Activated T-helper 1 cell treated with Interleukin-2 at 50 U/mL for 16 hours (primary cell): Measurements from ENCODE around the gene SCIN.
"Not testable (repeated sequence)": the region's sequence is repeated elsewhere in the genome, so short reads cannot be mapped to it uniquely, and the experiment has no call there.

Source experiments
- DNase-seq: peaks from one replicate; pipeline ENCODE4 v3.0.0-alpha.2; 2020; ENCODE audit warnings: low read depth

SCIN gene

DNA sequence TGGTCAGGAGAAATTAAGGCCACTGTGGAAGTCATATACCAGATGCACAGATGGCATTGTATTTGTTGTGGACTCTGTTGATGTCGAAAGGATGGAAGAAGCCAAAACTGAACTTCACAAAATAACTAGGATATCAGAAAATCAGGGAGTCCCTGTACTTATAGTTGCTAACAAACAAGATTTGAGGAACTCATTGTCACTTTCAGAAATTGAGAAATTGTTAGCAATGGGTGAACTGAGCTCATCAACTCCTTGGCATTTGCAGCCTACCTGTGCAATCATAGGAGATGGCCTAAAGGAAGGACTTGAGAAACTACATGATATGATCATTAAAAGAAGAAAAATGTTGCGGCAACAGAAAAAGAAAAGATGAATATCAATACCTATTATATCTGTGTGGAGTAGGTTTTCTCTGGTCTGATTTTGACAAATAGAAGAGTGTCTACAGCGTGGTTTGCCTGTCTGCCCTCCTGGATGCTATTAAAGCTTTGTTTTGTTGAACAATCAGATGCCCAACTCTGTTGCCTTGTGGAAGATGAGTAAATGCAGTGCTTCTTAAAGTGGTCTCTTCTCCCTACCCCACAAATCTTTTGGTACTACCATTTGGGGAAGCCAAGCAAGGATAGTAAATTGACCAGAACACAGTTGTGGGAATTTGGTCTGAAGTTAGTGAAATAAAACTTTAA, 118.1 kb downstream of the SCIN start:
- not testable (repeated sequence) for DNase-seq

DNA sequence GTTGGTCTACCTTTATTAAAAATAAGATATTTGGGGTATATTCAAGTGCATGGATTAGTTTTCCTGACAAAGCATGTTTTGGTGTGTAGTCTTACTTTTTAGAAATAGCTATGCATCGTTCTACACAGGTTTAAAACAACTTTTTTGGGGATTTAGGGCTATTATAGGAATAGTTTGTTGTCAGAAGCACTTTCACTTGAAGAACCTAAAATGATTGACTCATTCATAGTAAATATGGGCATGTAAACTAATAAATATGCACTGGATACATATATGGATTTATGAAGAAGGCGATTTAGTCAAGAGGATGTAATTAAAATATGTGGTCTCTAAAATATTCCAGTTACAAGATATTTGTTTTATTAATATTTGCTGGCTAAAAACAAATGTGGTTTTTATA, 118.9 kb downstream of the SCIN start:
- DNase-seq, result no peak

DNA sequence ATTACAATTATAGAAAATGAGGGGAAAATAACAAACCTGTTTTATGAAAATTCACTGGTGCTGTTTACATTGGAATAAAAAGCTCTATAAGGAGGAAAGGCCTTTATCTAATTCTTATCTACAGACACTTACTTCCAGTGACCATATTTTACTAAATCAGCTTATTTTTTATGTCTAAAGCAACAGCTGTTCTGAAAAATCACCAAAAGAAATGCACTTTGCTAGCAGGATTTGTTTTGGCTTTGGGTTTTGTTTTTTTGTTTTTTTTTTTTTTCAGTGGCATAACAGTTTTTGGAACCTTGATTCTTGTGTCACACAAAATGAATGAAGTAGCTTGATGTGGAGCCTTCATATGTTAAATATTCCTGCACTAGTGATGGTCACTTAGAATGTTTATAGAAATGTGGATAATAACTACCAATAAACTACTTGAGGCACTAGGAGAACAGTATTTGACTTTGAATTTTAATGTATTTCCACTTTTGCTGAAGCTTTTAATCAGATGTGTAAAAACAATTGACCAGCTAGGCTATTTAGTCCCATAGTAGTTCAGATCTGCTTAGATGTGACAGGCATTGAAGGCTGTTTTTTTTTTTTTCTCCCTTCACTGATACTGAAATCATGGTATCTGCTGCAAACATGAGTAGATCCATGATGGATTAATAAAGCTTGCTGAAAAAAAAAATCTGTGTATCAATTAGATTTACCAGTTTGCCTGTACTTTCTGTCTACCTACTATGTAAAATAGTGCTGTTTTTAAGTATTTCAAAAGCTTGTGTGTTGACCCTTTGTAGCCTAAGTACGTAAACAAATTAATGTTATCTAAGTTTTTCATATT, 119.7 kb downstream of the SCIN start:
- no peak for DNase-seq

DNA sequence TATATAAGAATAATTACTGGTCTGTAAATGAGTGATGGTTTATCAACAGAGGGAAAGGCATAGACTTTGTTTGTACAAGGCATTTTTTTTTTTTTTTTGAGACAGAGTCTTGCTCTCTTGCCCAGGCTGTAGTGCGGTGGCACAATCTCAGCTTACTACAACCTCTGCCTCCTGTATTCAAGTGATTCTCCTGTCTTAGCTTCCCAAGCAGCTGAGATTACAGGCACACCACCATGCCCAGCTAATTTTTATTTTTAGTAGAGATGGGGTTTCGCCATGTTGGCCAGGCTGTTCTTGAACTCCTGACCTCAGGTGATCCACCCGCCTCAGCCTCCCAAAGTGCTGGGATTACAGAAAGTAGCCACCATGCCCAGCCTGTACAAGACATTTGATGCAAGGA, 120.9 kb downstream of the SCIN start:
- not testable (repeated sequence) for DNase-seq

DNA sequence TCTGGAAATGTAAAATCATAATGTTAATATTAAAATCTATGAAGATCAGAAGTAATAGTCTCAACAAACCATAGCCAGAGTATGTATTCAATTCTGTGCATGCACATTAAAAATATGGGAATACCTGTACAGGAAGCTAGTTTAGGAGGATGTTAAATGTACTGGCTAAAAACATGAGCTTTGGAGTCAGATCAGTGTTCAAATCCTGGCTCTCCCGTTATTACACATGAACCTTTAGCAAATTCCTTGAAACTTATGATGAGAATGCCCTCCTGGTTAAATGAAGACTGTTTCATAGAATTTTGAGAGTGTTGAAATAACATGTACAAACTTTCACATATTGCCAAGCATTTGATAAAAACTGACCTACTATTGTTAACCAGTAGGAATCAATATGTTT, 121.5 kb downstream of the SCIN start:
- DNase-seq, result no peak

DNA sequence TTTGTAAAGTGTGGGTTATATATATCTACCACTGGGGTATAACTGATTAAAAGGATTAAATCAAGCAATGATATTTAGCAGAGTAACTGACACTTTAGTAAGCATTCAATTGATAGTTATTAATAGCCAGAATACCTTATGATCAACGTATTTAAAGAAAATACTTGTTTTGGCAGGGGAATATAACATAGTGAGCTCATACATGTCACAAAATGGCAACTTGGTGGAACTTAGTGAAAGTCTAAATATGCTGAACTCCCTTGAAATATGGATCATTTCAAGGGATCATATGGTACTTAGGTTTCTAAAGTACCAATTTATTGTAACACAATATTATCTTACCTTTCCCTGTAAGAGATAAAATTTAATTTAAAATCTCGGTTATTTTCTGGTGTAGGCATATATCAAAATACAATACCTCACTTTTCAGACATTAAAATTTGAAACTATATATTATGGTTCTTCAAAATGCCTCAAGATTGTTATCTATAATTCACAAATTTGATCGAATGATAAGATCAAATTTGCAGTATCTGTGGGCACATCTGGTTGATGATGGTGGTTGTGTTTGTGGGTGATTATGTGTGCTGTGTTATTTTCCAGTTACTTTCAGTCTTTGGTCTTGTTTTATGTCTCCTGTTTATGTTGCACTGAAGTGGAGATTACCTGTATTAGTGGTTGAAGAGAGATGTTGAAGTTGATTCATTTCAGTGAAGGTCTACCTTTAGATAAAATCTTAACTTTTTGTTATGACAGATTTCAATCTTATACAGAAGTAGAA, 122.1 kb downstream of the SCIN start:
- DNase-seq, result no peak

DNA sequence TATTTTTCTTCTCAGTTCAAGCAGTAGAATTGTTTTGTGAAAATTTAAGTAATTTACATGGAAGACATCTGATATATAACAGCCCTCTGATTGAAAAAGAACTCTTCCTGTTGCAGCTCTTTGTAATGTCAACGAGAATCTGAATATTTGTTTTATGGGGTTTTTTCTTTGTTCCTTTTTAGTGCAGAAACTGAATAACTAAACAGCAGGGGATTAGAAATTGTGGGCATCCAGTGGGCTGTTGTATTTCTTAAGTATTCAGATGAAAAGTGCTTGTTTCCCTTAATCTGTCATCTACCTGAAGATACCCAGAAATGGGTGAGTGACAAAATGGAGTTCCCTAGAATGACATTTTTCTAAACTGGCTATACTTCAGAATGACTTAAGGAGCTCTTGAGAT, 124.3 kb downstream of the SCIN start:
- no peak for DNase-seq

DNA sequence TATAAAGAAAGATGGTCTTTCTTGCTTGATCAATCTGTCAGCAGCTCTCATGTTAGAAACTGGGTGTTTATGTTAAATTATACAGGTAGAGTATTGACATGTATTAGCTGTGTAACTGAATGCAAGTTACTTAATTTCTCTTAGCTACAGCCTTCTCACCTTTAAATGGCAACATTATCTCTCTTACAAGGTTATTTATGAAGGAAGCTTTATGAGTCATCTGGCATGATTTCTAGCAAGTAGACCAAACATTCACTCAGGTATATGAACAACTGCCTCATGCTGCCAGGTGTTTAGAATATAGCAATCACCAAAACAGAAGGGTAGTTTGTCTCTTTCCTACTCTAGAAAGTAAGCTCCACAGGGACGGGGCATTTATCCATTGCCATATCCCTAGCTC, 125.4 kb downstream of the SCIN start:
- no peak for DNase-seq

DNA sequence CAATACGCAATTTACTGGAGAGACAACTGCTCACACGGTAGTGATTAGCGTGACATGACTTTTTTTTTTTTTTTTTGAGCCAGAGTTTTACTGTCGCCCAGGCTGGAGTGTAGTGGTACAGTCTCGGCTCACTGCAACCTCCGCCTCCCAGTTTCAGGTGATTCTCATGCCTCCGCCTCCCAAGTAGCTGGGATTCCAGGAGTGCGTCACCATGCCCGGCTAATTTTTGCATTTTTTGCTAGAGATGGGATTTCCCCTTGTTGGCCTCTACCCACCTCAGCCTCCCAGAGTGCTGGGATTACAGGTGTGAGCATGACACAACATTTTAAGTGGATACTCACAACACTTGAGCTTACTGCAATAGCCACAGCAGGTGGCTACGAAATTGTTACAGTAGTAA, 128.8 kb downstream of the SCIN start:
- DNase-seq, result no peak

DNA sequence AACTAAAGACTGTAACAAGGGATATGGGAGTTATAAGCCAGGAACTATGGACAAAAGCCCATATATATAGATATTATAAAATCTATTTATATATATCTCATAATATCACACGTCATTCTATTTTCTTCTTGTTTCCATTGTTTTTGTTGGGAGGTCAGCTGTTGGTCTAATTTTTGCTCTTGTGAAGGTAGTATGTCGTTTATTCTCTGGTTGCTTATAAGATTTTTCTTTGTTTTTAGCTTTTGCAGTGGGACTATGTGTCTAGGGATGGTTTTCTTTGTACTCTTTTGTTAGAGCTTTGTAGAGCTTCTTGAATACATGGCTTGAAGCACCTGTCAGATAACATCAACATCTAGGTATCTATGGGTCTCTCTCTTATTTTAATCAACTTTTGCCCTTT, 130.9 kb downstream of the SCIN start:
- no peak for DNase-seq

DNA sequence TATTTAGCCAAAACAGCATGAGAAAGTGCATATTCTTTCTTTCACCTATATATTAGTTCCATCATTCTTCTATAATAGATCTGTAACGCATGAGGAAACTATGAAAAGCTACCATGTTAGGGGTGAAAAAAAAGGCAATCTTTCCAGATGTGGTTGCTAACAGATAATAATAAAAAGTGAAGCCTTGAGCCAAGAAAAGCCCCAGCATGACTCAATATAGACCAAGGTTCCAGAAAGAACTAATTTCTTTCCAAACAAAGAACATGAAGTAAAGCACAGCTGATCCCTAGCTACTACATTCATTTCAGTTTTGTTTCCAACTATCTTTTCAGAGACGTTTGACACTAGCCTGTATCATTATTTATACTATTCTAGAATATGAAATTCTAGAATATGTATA, 133.4 kb downstream of the SCIN start:
- DNase-seq, result no peak

DNA sequence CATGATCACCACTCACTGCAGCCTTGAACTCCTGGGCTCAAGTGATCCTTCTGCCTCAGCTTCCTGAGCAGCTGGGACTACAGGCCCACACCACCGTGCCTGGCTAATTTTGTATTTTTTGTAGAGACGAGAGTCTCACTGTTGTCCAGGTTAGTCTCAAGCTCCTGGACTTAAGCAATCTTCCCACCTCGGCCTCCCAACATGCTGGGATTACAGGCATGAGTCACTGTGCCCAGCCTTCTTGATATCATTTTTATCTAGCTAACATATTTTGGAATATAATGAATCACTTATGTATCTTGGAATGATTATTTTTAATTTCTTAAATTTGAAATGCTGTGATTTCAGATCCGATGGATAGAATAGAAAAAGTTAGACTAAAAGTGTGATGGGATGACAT, 135.4 kb downstream of the SCIN start:
- no peak for DNase-seq

DNA sequence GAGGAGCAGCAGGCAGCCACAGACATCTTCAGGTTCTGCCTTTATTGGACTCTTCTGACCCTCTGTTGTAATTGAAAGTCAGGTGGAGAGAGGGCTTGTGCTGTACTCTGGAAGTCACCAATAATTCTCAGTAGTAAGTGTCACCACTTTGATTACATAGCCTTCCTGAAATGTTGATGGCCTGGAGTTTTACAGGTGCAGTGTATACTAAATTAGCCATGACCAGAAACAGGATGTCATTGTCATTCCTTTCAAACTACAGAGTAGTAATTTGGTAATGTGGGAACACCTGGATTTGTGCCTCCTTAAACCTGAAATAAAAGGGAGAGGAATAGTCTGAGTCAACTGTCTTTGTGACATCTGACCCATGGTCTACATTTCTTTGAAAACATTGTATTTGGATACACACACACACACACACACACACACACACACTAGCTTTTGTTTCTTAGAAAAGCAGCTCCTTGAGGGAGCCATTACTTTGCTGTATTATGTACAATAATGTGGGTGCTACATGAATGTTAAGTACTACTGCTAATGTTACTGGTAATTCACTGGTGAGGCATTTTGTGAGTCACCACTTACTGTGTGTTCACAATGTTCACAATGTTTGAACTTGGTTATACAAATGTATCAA, 136.5 kb downstream of the SCIN start:
- DNase-seq, result no peak

DNA sequence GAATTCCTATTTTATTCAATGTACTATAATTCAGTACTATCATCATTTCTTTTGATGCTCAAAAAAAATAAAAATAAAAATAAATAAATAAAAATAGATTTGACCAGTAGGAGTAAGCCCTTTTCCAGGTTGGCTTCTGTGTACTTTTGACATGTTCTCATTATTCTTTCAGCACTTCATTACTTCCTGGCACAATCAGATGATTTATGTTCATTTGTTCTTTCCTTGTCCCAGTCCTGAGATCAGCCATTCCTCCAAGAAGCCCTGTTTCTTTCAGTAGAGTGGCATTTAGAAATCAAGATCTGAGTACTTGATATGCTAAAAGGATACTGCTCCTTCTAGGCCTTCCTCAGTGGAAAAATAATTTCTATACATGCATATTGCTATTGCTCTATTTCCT, 137.8 kb downstream of the SCIN start:
- no peak for DNase-seq
